HepG2 (cell line): ENCODE results near the gene ANXA6. TPM values are rescaled to one million over a fixed set of nuclear protein-coding genes. Genes with fewer than 3 reads are reported as not detected.

Source experiments
- HBP1 ChIP-seq: IDR thresholded peaks from 2 replicates; pipeline ENCODE4 v1.6.1; 2016; ENCODE audit warnings: low read depth, control low read depth
- KDM1A ChIP-seq: IDR thresholded peaks from 2 replicates; pipeline ENCODE4 v1.6.1; 2016; ENCODE audit warnings: missing compliant biosample characterization
- SOX6 ChIP-seq, 2 experiments: fragments of 450-650 bp in 1 of 2; sonication (generic) in 1 of 2; formaldehyde crosslinking in 1 of 2; IDR thresholded peaks; 2 replicates each; pipeline versions ENCODE4 v1.4.0 to v1.6.1; 2017 to 2020; ENCODE audit warnings: antibody characterized with exemption in 1 of 2, mild to moderate bottlenecking in 1 of 2, missing genetic modification reagents in 1 of 2
- TERF1 ChIP-seq: sonication (generic); formaldehyde crosslinking; IDR thresholded peaks from 2 replicates; pipeline ENCODE4 v1.8.0; 2022; ENCODE audit warnings: mild to moderate bottlenecking, missing genetic modification reagents, moderate library complexity
- TGIF2 ChIP-seq: IDR thresholded peaks from 2 replicates; pipeline ENCODE4 v1.6.1; 2016; ENCODE audit warnings: control low read depth, missing compliant biosample characterization
- ZNF124 ChIP-seq: sonication (generic); formaldehyde crosslinking; IDR thresholded peaks from 2 replicates; pipeline ENCODE4 v1.4.0; 2020; ENCODE audit warnings: missing genetic modification reagents
- ZNF281 ChIP-seq: sonication (generic); formaldehyde crosslinking; IDR thresholded peaks from 2 replicates; pipeline ENCODE4 v1.4.0; 2020; ENCODE audit warnings: missing genetic modification reagents, borderline replicate concordance
- ZSCAN22 ChIP-seq: sonication (generic); formaldehyde crosslinking; IDR thresholded peaks from 2 replicates; pipeline ENCODE4 v1.4.0; 2020; ENCODE audit warnings: mild to moderate bottlenecking, missing genetic modification reagents
- polyA plus RNA-seq, 8 experiments: library from polyadenylated mRNA; depleted of rRNA in 3 of 8; stranded (reverse) in 7 of 8; unstranded in 1 of 8; fragments of >200 nt; fragmentation: Illumina TruSeq in 4 of 8; extraction: Trizol in 4 of 8; gene quantifications; 2 replicates each; pipeline versions ENCODE4 v1.2.1 to v1.2.3, GENCODE V29; 2011 to 2016; ENCODE audit warnings: low read depth in 4 of 8, missing spikeins in 1 of 8, mixed read lengths in 1 of 8; ENCODE audit not compliant: insufficient read depth in 1 of 8
- total RNA-seq, 5 experiments: library from RNA; depleted of rRNA; stranded (reverse); fragments of >200 nt; fragmentation: Illumina TruSeq; extraction: Trizol; gene quantifications; 2 replicates each; pipeline ENCODE4 v1.2.3, GENCODE V29; 2016; ENCODE audit warnings: low read depth in 1 of 5
- TF ChIP-seq, protein P1 (sequence below): sonication (generic); formaldehyde crosslinking; conservative IDR thresholded peaks from 2 replicates; pipeline ENCODE4 v1.4.0; 2020; ENCODE audit warnings: mild to moderate bottlenecking, missing genetic modification reagents, moderate library complexity
- TF ChIP-seq, protein P2 (sequence below): sonication (generic); formaldehyde crosslinking; IDR thresholded peaks from 2 replicates; pipeline ENCODE4 v1.8.0; 2022; ENCODE audit warnings: missing genetic modification reagents, low read depth, mild to moderate bottlenecking, borderline replicate concordance
- TF ChIP-seq, protein P3 (sequence below): sonication (generic); formaldehyde crosslinking; IDR thresholded peaks from 2 replicates; pipeline ENCODE4 v1.4.0; 2020; ENCODE audit warnings: missing genetic modification reagents, borderline replicate concordance

The ANXA6 gene
- total and polyA plus RNA-seq, 2 of the 13 experiments (the other 11 are each of a cell fraction or from before 2014, with no cell fraction given): 103 to 125 TPM

GRCh38 chr5:151081431-151082281 lies 75.9 kb downstream of the ANXA6 start (continued):
- TF ChIP-seq, protein P1, sequence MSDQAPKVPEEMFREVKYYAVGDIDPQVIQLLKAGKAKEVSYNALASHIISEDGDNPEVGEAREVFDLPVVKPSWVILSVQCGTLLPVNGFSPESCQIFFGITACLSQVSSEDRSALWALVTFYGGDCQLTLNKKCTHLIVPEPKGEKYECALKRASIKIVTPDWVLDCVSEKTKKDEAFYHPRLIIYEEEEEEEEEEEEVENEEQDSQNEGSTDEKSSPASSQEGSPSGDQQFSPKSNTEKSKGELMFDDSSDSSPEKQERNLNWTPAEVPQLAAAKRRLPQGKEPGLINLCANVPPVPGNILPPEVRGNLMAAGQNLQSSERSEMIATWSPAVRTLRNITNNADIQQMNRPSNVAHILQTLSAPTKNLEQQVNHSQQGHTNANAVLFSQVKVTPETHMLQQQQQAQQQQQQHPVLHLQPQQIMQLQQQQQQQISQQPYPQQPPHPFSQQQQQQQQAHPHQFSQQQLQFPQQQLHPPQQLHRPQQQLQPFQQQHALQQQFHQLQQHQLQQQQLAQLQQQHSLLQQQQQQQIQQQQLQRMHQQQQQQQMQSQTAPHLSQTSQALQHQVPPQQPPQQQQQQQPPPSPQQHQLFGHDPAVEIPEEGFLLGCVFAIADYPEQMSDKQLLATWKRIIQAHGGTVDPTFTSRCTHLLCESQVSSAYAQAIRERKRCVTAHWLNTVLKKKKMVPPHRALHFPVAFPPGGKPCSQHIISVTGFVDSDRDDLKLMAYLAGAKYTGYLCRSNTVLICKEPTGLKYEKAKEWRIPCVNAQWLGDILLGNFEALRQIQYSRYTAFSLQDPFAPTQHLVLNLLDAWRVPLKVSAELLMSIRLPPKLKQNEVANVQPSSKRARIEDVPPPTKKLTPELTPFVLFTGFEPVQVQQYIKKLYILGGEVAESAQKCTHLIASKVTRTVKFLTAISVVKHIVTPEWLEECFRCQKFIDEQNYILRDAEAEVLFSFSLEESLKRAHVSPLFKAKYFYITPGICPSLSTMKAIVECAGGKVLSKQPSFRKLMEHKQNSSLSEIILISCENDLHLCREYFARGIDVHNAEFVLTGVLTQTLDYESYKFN (CRISPR knock-in tag): 0 out of 2 replicates have a peak, but pooled peaks have one; percentile 9
- TF ChIP-seq ZSCAN22 (CRISPR knock-in tag): no peak
- no peak for TF ChIP-seq SOX6 (IDR thresholded peaks at IDR 0.05)
- TF ChIP-seq SOX6 (CRISPR knock-in tag; IDR thresholded peaks at IDR 0.05): peak; percentile 19
- 0 out of 2 replicates have a peak, but pooled peaks have one; percentile 1 for TF ChIP-seq ZNF281
- TF ChIP-seq HBP1 (CRISPR knock-in tag): no peak
- TF ChIP-seq, protein P2, sequence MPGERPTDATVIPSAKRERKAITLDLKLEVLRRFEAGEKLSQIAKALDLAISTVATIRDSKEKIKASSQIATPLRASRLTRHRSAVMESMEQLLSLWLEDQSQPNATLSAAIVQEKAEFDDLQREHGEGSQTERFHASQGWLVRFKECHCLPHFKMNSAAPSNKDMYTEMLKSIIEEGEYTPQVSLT (CRISPR knock-in tag): no peak
- 0 out of 2 replicates have a peak, but pooled peaks have one; percentile 5 for TF ChIP-seq ZNF124 (CRISPR knock-in tag)
- TF ChIP-seq KDM1A (CRISPR knock-in tag): no peak
- TF ChIP-seq, protein P3, sequence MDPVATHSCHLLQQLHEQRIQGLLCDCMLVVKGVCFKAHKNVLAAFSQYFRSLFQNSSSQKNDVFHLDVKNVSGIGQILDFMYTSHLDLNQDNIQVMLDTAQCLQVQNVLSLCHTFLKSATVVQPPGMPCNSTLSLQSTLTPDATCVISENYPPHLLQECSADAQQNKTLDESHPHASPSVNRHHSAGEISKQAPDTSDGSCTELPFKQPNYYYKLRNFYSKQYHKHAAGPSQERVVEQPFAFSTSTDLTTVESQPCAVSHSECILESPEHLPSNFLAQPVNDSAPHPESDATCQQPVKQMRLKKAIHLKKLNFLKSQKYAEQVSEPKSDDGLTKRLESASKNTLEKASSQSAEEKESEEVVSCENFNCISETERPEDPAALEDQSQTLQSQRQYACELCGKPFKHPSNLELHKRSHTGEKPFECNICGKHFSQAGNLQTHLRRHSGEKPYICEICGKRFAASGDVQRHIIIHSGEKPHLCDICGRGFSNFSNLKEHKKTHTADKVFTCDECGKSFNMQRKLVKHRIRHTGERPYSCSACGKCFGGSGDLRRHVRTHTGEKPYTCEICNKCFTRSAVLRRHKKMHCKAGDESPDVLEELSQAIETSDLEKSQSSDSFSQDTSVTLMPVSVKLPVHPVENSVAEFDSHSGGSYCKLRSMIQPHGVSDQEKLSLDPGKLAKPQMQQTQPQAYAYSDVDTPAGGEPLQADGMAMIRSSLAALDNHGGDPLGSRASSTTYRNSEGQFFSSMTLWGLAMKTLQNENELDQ (CRISPR knock-in tag): no peak
- no peak for TF ChIP-seq TERF1
- no peak for TF ChIP-seq TGIF2 (CRISPR knock-in tag)
